GM18909 (cell line): ENCODE results near the gene CYB5D1.

Experiments
- ATAC-seq: cut with Tn5 transposase; IDR thresholded peaks from one replicate; pipeline ENCODE4 v1.9.1; 2021; ENCODE audit warnings: mild to moderate bottlenecking; ENCODE audit not compliant: unreplicated experiment, poor library complexity

Gene CYB5D1

GRCh38 chr17:7883781-7884386 is 26.1 kb downstream of the CYB5D1 start:
- no peak for ATAC-seq

GRCh38 chr17:7884581-7885366 is 27.0 kb downstream of the CYB5D1 start:
- ATAC-seq = peak; percentile 5

- peak; percentile 22 for ATAC-seq
These were observed 27.8 kb downstream of the CYB5D1 start for GRCh38 chr17:7885367-7886226.

- ATAC-seq = no peak
These were observed 28.6 kb downstream of the CYB5D1 start for GRCh38 chr17:7886227-7887037.

GRCh38 chr17:7887038-7887481 is 29.3 kb downstream of the CYB5D1 start:
- ATAC-seq = no peak

GRCh38 chr17:7887482-7888183 is 29.8 kb downstream of the CYB5D1 start:
- ATAC-seq = peak; percentile 61

GRCh38 chr17:7888184-7888920 is 30.5 kb downstream of the CYB5D1 start, which contains the start of gene CHD3:
TSS of gene CHD3 (plus strand) at chr17:7888789. CDS start at chr17:7889001, 212 bp downstream.
- ATAC-seq = no peak

- no peak for ATAC-seq
These were observed 31.6 kb downstream of the CYB5D1 start for GRCh38 chr17:7889166-7889955.

- ATAC-seq = no peak
These were observed 35.5 kb downstream of the CYB5D1 start for GRCh38 chr17:7893187-7893880.

- ATAC-seq = no peak
These were observed 36.4 kb downstream of the CYB5D1 start for GRCh38 chr17:7894226-7894625.

- no peak for ATAC-seq
These were observed 37.1 kb downstream of the CYB5D1 start for GRCh38 chr17:7894866-7895265.

GRCh38 chr17:7897090-7897489 is 39.3 kb downstream of the CYB5D1 start:
- ATAC-seq = no peak

- no peak for ATAC-seq
These were observed 40.0 kb downstream of the CYB5D1 start for GRCh38 chr17:7897773-7898172.

- ATAC-seq = no peak
These were observed 45.6 kb downstream of the CYB5D1 start for GRCh38 chr17:7903154-7904103.

- ATAC-seq = no peak
These were observed 51.3 kb downstream of the CYB5D1 start for GRCh38 chr17:7909089-7909488.

- no peak for ATAC-seq
These were observed 52.5 kb downstream of the CYB5D1 start for GRCh38 chr17:7910281-7910680.
